Measurements from ENCODE around the gene STAC.

STAC gene

DNA sequence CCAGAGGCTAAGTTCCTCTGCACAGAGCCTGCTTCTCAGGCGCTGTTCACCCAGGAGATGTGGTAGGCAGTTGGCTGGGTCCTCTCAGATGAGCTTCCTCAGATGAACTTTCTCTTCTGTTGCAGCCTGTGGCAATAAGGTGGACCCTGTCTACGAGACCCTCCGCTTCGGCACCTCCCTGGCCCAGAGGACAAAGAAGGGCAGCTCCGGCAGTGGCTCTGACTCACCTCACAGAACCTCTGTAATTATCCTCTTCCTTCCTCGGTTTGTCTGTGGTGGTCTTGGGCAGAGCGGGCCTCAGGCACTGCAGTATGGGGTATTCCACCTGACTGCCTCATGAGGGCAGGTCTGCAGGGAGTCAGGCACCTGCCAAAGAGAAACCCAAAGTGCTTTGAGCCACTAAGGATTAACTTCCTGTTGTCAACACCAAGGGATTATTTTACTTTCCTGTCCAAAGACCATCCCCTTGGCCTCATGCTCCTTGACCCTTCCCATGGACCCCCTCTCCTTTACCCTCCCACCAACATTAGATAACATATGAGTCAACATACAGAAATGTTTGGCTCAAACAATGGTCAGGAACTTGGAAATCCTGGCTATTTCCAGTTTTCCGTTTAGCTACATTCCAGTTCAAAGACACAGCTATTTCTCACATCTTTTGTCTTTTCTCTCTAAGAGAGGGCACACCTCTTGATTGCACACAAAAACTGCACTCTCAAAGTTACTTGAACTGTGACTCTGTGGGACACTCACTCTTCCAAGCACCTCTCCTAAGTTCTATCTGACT lies 105.9 kb downstream of the STAC start:
- CTCF ChIA-PET = no interaction called here
- DNase-seq (ENCODE audit: extremely low spot score) = no peak
- POLR2A ChIA-PET = no interaction called here
- TF ChIP-seq, protein P1, sequence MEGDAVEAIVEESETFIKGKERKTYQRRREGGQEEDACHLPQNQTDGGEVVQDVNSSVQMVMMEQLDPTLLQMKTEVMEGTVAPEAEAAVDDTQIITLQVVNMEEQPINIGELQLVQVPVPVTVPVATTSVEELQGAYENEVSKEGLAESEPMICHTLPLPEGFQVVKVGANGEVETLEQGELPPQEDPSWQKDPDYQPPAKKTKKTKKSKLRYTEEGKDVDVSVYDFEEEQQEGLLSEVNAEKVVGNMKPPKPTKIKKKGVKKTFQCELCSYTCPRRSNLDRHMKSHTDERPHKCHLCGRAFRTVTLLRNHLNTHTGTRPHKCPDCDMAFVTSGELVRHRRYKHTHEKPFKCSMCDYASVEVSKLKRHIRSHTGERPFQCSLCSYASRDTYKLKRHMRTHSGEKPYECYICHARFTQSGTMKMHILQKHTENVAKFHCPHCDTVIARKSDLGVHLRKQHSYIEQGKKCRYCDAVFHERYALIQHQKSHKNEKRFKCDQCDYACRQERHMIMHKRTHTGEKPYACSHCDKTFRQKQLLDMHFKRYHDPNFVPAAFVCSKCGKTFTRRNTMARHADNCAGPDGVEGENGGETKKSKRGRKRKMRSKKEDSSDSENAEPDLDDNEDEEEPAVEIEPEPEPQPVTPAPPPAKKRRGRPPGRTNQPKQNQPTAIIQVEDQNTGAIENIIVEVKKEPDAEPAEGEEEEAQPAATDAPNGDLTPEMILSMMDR (IDR thresholded peaks at IDR 0.05; ENCODE audit: control extremely low read depth, extremely low read depth, low read depth, missing control alignments) = no peak

DNA sequence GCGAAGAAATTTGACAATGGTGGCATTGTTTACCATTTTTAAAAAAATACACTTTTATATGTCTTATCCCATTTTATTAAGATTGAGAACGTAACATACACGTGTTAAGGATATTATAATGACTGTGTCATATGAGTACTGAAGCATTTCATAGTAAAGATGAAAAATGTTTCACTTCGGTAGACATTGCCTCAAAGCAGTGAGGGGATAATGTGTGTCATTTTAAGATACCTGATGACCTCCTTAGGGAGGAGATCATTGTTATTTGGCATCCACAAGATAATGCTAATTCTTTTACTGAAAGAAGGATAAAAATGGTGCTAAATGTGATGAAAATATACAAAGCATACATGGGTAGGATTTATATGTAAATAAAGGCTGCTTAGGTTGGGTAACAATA lies 107.3 kb downstream of the STAC start:
- POLR2A ChIA-PET = no interaction called here
- CTCF ChIA-PET = no interaction called here
- TF ChIP-seq, protein P1 (IDR thresholded peaks at IDR 0.05; ENCODE audit: control extremely low read depth, extremely low read depth, low read depth, missing control alignments) = no peak
- no peak for DNase-seq (ENCODE audit: extremely low spot score)

DNA sequence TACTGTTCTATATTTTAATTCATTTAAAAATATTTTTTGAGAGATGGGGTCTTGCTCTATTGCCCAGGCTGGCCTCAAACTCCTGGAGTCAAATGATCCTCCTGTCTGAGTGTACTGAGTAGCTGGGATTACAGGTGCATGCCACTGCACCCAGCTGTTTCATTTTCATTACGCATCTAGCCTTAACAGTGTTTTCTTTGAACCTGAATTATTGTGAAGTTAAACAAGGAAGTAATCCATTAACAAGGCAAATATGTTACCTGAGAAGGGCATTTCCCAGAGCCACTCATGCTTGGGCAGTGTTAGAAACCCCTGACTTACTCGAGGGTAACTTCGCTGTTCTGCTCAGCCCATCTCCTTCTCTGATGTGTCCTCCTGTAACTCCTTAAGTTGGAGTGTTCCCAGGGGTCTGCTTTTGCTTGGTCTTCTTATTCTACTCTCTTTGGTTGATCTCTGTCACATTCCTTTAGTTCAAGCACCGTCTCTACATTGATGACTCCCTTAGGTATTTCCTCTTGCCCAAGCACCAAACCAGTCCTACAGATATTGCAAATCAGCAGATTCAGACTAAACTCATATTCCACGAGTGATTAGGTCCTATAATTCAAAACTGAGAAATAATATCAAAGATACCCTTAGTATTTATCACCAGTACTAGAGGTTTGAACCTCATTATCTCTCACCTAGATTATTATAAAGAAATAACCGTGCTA lies 107.9 kb downstream of the STAC start:
- DNase-seq (ENCODE audit: extremely low spot score) = no peak
- POLR2A ChIA-PET = no interaction called here
- TF ChIP-seq, protein P1 (IDR thresholded peaks at IDR 0.05; ENCODE audit: control extremely low read depth, extremely low read depth, low read depth, missing control alignments) = no peak
- CTCF ChIA-PET = no interaction called here

DNA sequence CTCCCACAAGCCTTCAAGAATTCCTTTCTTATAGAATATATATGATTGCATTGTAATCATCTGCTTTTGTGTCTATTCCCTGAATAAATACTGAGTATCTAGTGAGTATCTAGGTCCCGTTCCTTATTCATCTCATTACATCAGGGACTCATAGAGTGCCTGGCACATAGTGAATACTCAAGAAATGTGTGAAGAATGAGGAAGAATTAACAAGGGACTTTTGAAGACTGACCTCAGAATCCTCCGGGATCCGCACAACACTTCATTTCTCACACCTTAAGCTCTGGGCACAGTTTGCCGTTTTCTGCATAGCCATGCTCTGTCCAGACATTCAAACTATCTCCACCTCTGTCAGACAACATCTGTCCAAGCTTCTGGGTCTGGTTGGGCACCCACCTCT lies 108.8 kb downstream of the STAC start:
- TF ChIP-seq, protein P1 (IDR thresholded peaks at IDR 0.05; ENCODE audit: control extremely low read depth, extremely low read depth, low read depth, missing control alignments) = no peak
- CTCF ChIA-PET = no interaction called here
- DNase-seq (ENCODE audit: extremely low spot score) = no peak
- POLR2A ChIA-PET = no interaction called here

DNA sequence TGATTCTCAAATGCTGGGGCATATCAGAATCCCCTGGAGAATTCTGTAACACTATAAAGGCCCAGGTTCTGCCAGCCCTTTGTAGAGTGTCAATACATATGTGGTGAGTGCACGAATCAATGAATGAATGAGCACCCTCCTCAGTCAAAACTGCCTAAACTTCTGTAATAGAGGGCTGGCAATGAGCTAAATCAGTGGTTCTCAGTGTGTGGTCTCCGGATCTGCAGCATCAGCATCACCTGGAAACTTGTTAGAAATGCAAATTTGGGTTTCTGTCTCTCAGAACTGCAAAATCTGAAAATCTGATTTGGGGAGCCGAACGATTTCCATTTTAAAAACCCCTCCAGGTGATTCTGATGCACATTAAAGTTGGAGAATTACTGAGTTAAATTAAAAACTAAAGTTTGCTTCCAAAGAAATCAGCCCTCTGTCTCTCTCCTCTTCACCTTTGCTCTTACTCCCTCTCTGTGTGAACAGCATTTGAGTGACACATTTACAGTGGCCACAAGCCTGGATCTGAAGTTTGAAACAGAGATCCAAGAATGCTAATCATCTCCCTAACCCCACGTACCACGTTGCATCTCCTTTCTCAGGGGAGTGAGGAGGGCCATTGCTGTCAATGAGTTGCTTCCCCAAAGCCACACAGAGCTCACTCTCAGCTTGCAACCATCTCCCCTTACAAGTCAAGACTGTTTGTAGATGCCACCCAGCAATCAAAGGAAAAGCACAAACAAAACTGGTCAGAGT lies 109.5 kb downstream of the STAC start:
- ChIA-PET CTCF (no interaction called here), POLR2A (no interaction called here)
- TF ChIP-seq, protein P1 (IDR thresholded peaks at IDR 0.05; ENCODE audit: control extremely low read depth, extremely low read depth, low read depth, missing control alignments) = no peak
- DNase-seq (ENCODE audit: extremely low spot score) = no peak

GRCh38 chr3:36493051-36493450 lies 112.7 kb downstream of the STAC start:
- CTCF ChIA-PET = interaction anchor here (0.9 to 1.2 kb wide), 2 partner anchors 8 to 10 kb away, joined by 3 to 4 read pairs; no protein-coding TSS in a partner anchor
- POLR2A ChIA-PET = no interaction called here
- no peak for DNase-seq (ENCODE audit: extremely low spot score)
- TF ChIP-seq, protein P1 (IDR thresholded peaks at IDR 0.05; ENCODE audit: control extremely low read depth, extremely low read depth, low read depth, missing control alignments) = no peak

Data from GM10248 (cell line).